Natural killer cell (primary cell): Measurements from ENCODE around the gene NEK3. TPM values are rescaled to one million over a fixed set of nuclear protein-coding genes. Genes with fewer than 3 reads are reported as not detected.

Experiments used
- ATAC-seq, 3 donors: fragments of 150-1000 bp in 2 of 3; fragments of 200-7000 bp in 1 of 3; cut with Tn5 transposase; 1 replicate in 1 of 3; 2 replicates in 2 of 3; pipeline ENCODE4 v1.10.0; 2021; ENCODE audit warnings: mild to moderate bottlenecking in 2 of 3, moderate library complexity in 2 of 3
- DNase-seq, 2 donors: peaks; one replicate each; pipeline versions ENCODE4 v3.0.0 to v3.0.0-alpha.2; 2013 to 2021; ENCODE audit warnings: mixed read lengths in 1 of 2
- H3K27ac ChIP-seq: one replicate; pipeline ENCODE4 v1.5.1; 2013; ENCODE audit warnings: mild to moderate bottlenecking, low read length
- H3K27me3 ChIP-seq: one replicate; pipeline ENCODE4 v1.6.1; 2013; ENCODE audit warnings: low read length; ENCODE audit not compliant: control insufficient read depth, insufficient read depth
- H3K36me3 ChIP-seq: one replicate; pipeline ENCODE4 v1.6.1; 2013; ENCODE audit warnings: low read length; ENCODE audit not compliant: control insufficient read depth, insufficient read depth
- H3K4me1 ChIP-seq: one replicate; pipeline ENCODE4 v1.6.1; 2013; ENCODE audit warnings: low read length; ENCODE audit not compliant: control insufficient read depth, insufficient read depth
- H3K4me3 ChIP-seq: one replicate; pipeline ENCODE4 v1.5.1; 2013; ENCODE audit warnings: low read length
- H3K9me3 ChIP-seq: one replicate; pipeline ENCODE4 v1.6.1; 2013; ENCODE audit warnings: low read length; ENCODE audit not compliant: control insufficient read depth, insufficient read depth
- H3K27ac Mint-ChIP-seq, 2 donors: one replicate each; pipeline ENCODE4 v1.8.0; 2022; ENCODE audit warnings: mild to moderate bottlenecking in 2 of 2, mixed read lengths in 2 of 2, moderate library complexity in 1 of 2
- H3K27me3 Mint-ChIP-seq, 2 donors: one replicate each; pipeline ENCODE4 v1.8.0; 2022; ENCODE audit warnings: low read depth in 2 of 2, mixed read lengths in 2 of 2
- H3K36me3 Mint-ChIP-seq: one replicate; pipeline ENCODE4 v1.8.0; 2022; ENCODE audit warnings: mixed read lengths
- H3K4me1 Mint-ChIP-seq, 2 donors: one replicate each; pipeline ENCODE4 v1.8.0; 2022; ENCODE audit warnings: mixed read lengths in 2 of 2
- H3K4me3 Mint-ChIP-seq: one replicate; pipeline ENCODE4 v1.8.0; 2022; ENCODE audit warnings: mild to moderate bottlenecking, moderate library complexity, mixed read lengths
- H3K9me3 Mint-ChIP-seq, 2 donors: one replicate each; pipeline ENCODE4 v1.8.0; 2022; ENCODE audit warnings: mixed read lengths in 2 of 2
- CTCF ChIP-seq: fragments of 200-600 bp; IDR thresholded peaks from one replicate; pipeline ENCODE4 v1.8.0; 2022; ENCODE audit warnings: antibody characterized with exemption
- WGBS: methylation state at CpG from one replicate; pipeline ENCODE4 v1.1.7; 2013; ENCODE audit warnings: missing lambda C conversion rate; ENCODE audit not compliant: insufficient coverage; 5-methylcytosine and 5-hydroxymethylcytosine counted together
- intact Hi-C: fragments of 100-400 bp; cut with micrococcal nuclease; formaldehyde crosslinking; loops from one replicate; pipeline ENCODE4 v1.14.2; 2022
- total RNA-seq, 4 donors: library from RNA; stranded (reverse); fragments of 120-200 nt in 1 of 4; gene quantifications; one replicate each; pipeline versions ENCODE4 v1.2.3 to v1.2.4, GENCODE V29; 2013 to 2022

Gene NEK3
- total RNA-seq, 3 donors from 2014 or later (not counting 1 experiment from before 2014, with no cell fraction given) = 7.5 to 15.2 (median 8.8) TPM

- peaks cover 14% of the 10 kb centered on the region for H3K36me3 Mint-ChIP-seq
- no peak overlapping the region for H3K4me3 Mint-ChIP-seq
- H3K9me3 Mint-ChIP-seq = peaks cover 2% of the 10 kb centered on the region in 2 donors
- H3K4me1 Mint-ChIP-seq = no peaks in the 10 kb centered on the region
- ATAC-seq (no peak), DNase-seq (no peak)
- H3K36me3 ChIP-seq = peaks cover 4% of the 10 kb centered on the region
- H3K27ac ChIP-seq = no peak overlapping the region
- intact Hi-C loops = no loop called here
- H3K4me1 ChIP-seq = no peaks in the 10 kb centered on the region
- H3K4me3 ChIP-seq = no peak overlapping the region
- H3K27me3 Mint-ChIP-seq = no peaks in the 10 kb centered on the region
- WGBS = 92% methylated on average over 1 of the region's 1 CpG
- TF ChIP-seq CTCF = no peak
- no peaks in the 10 kb centered on the region for H3K9me3 ChIP-seq
- H3K27ac Mint-ChIP-seq = no peak overlapping the region
- no peaks in the 10 kb centered on the region for H3K27me3 ChIP-seq
Observed at GRCh38 chr13:52147225-52147624, 12.2 kb downstream of the NEK3 start.

GRCh38 chr13:52141299-52141698 is 18.1 kb downstream of the NEK3 start:
- no peaks in the 10 kb centered on the region for H3K27me3 ChIP-seq
- TF ChIP-seq CTCF = no peak
- H3K27ac Mint-ChIP-seq = no peak overlapping the region
- ATAC-seq (no peak), DNase-seq (no peak)
- no peaks in the 10 kb centered on the region for H3K9me3 ChIP-seq
- no peaks in the 10 kb centered on the region for H3K27me3 Mint-ChIP-seq
- 94% methylated on average over 2 of the region's 2 CpGs for WGBS
- no peak overlapping the region for H3K4me3 ChIP-seq
- no peak overlapping the region for H3K4me3 Mint-ChIP-seq
- H3K36me3 ChIP-seq = no peaks in the 10 kb centered on the region
- no peaks in the 10 kb centered on the region for H3K4me1 ChIP-seq
- no peaks in the 10 kb centered on the region for H3K4me1 Mint-ChIP-seq
- no peak overlapping the region for H3K27ac ChIP-seq
- intact Hi-C loops = no loop called here
- no peaks in the 10 kb centered on the region for H3K9me3 Mint-ChIP-seq
- no peaks in the 10 kb centered on the region for H3K36me3 Mint-ChIP-seq

- Histone ChIP-seq H3K36me3 (peaks cover 4% of the 10 kb centered on the region), H3K9me3 (no peaks in the 10 kb centered on the region), H3K27ac (no peak overlapping the region), H3K4me3 (no peak overlapping the region), H3K4me1 (no peaks in the 10 kb centered on the region), H3K27me3 (no peaks in the 10 kb centered on the region)
- intact Hi-C loops = no loop called here
- DNase-seq (no peak), ATAC-seq (no peak)
- no peaks in the 10 kb centered on the region for H3K4me1 Mint-ChIP-seq
- no peaks in the 10 kb centered on the region for H3K36me3 Mint-ChIP-seq
- H3K27me3 Mint-ChIP-seq = no peaks in the 10 kb centered on the region
- TF ChIP-seq CTCF = no peak
- no peak overlapping the region for H3K4me3 Mint-ChIP-seq
- WGBS = 89% methylated on average over 2 of the region's 3 CpGs
- H3K9me3 Mint-ChIP-seq = no peaks in the 10 kb centered on the region
- no peak overlapping the region for H3K27ac Mint-ChIP-seq
Observed at GRCh38 chr13:52137489-52137888, 21.9 kb downstream of the NEK3 start.

DNA sequence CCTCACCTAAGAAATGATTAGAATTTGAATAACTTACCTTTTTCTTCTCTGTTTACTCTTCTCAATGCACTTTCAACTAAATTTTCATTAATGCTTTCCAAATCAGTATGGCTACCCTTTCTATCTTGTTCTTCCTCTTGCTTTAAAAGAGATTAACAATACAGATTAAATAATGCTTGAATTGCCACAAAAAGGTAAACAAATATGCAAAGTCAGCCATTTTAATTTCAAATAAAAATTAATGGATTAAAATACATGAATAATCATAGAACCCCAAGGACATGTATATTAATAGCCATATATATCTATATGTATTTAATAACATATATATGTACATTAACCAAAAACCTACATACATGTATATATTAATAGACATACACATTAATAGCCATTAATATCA is 22.6 kb downstream of the NEK3 start:
- H3K36me3 ChIP-seq = peaks cover 4% of the 10 kb centered on the region
- no peaks in the 10 kb centered on the region for H3K27me3 ChIP-seq
- no peaks in the 10 kb centered on the region for H3K36me3 Mint-ChIP-seq
- intact Hi-C loops = no loop called here
- no peak for ATAC-seq
- no peak overlapping the region for H3K4me3 Mint-ChIP-seq
- no peaks in the 10 kb centered on the region for H3K9me3 ChIP-seq
- H3K27ac Mint-ChIP-seq = no peak overlapping the region
- no peak overlapping the region for H3K4me3 ChIP-seq
- DNase-seq = no peak
- no peak overlapping the region for H3K27ac ChIP-seq
- H3K9me3 Mint-ChIP-seq = no peaks in the 10 kb centered on the region
- no peaks in the 10 kb centered on the region for H3K4me1 Mint-ChIP-seq
- no peak for TF ChIP-seq CTCF
- H3K4me1 ChIP-seq = no peaks in the 10 kb centered on the region
- H3K27me3 Mint-ChIP-seq = no peaks in the 10 kb centered on the region
